ENCODE measurements around the gene PAPOLG. TPM values are rescaled to one million over a fixed set of nuclear protein-coding genes. Genes with fewer than 3 reads are reported as not detected.

Gene PAPOLG
- total and polyA plus RNA-seq, 4 donors, result 4.0 to 20.0 (median 8.5) TPM

DNA sequence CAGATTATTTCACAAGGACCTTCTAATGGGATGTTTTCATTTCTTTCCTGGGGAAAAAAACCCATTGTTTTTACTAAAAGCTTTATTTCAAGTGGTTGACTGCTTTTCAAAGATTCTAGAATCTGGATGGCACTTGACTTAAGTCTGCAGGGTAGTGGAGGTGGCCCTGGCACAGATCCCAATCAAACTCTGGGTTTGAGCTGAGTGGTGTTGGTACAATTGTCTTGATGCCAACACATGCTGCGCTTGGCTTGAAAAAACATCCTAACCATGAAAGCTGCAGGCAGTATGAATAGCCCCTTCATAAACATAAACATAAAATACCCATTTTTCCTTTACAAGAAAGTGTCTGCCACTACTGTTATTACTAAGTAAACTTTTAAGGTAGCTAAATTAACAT is 3.6 kb downstream of the PAPOLG start:
- WGBS, 2 donors, result 20 to 23% methylated on average over 1 of the region's 1 CpG
- Histone ChIP-seq H3K36me3 (ENCODE audit: control insufficient read depth in 1 of 2, insufficient read depth in 2 of 2, low read length in 1 of 2) (peaks cover 0 to 3% of the 10 kb centered on the region in 2 donors), H3K4me3 (ENCODE audit: low read length in 2 of 2) (no peak overlapping the region), H3K27me3 (ENCODE audit: control insufficient read depth in 1 of 2, insufficient read depth in 2 of 2, low read length in 1 of 2) (no peaks in the 10 kb centered on the region), H3K4me1 (ENCODE audit: control insufficient read depth in 1 of 2, insufficient read depth in 2 of 2, low read length in 2 of 2) (no peaks in the 10 kb centered on the region), H3K9me3 (ENCODE audit: control insufficient read depth, low read length) (no peaks in the 10 kb centered on the region), H3K27ac (ENCODE audit: low read depth in 1 of 2, low read length in 2 of 2) (no peak overlapping the region)
- ATAC-seq (ENCODE audit: low FRiP score), result no peak
- intact Hi-C loops (cut with DNase I), result no loop called here
- DNase-seq, result no peak

DNA sequence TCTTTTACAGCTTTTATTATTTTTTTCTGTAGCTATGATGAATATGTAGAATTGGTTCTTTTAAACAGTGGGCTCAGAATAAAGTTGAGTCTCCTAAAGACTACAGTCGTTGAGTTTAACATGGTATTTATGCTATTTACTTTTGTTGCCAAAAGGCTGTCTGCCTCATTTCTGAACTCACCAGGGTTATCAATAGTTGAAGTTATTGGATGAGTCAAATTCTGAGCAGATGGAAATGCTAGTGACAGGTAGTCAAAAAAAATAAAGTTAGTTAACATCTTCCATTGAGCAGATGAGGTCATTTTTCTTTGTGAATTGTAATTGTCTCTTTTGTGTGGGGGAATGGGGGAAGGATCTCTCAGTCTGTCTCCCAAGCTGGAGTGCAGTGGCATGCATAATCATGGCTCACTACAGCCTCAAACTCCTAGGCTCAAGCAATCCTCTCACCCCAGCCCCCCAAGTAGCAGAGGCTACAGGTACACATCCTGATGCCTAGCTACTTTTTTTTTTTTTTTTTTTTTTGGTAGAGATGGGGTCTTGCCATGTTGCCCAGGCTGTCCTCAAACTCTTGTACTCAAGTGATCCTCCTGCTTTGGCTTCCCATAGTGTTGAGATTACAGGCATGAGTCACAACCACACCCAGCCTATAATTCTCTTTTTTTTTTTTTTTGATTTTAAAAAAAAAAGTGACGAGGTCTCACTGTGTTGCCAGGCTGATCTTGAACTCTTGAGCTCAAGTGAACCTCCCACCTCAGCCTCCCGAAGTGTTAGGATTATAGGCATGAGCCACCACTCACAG is 8.9 kb downstream of the PAPOLG start:
- intact Hi-C loops (cut with DNase I), result no loop called here

DNA sequence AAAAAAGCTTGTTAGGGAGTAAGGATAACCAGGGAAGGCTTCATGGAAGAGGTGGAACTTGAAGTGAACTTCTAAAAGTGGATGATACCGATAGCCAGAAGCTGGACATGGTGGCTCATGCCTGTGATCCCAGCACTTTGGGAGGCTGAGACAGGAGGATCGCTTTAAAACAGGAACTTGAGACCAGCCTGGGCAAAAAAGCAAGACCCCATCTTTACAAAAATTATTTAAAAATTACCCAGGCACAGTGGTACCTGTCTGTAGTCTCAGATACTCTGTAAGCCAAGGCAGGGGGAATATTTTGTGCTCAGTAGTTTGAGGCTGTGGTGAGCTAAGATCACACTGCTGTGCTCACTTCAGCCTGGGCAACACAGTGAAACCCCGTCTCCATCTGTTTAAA is 10.2 kb downstream of the PAPOLG start:
- intact Hi-C loops (cut with DNase I), result no loop called here
- no peak for DNase-seq

More for the DNA sequence above, 8.9 kb downstream of the PAPOLG start:
- no peak for DNase-seq
- WGBS, 2 donors, result 66% methylated on average over 3 of the region's 3 CpGs
- no peak overlapping the region for H3K27ac ChIP-seq (ENCODE audit: low read depth in 1 of 2, low read length in 2 of 2)
- H3K4me1 ChIP-seq (ENCODE audit: control insufficient read depth in 1 of 2, insufficient read depth in 2 of 2, low read length in 2 of 2), result peaks cover 0 to 3% of the 10 kb centered on the region in 2 donors
- ATAC-seq (ENCODE audit: low FRiP score), result no peak
- no peak overlapping the region for H3K4me3 ChIP-seq (ENCODE audit: low read length in 2 of 2)
- peaks cover 3 to 4% of the 10 kb centered on the region in 2 donors for H3K36me3 ChIP-seq (ENCODE audit: control insufficient read depth in 1 of 2, insufficient read depth in 2 of 2, low read length in 1 of 2)
- H3K27me3 ChIP-seq (ENCODE audit: control insufficient read depth in 1 of 2, insufficient read depth in 2 of 2, low read length in 1 of 2), result no peaks in the 10 kb centered on the region
- no peaks in the 10 kb centered on the region for H3K9me3 ChIP-seq (ENCODE audit: control insufficient read depth, low read length)

DNA sequence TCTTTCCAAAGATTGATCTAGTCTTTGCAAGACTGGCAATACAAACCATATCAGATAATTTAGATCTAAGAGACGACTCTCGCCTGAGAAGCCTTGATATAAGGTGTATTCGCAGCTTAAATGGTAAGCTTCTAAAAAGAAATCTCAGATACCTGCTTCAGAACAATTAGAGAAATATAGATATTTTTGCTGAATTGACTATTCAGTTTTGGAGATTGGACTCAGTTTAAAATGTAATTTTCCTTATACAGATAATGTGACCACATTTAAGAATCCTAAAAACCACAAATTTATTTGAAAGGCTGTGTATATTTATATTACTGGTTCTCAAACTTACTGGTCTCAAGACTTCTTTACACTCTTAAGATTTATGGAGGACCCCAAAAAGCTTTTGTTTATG is 15.4 kb downstream of the PAPOLG start:
- intact Hi-C loops (cut with DNase I), result loop anchor here in 1 of 2 donors (10.0 kb wide), 1 partner anchor 233 kb away; no protein-coding TSS in a partner anchor
- H3K36me3 ChIP-seq (ENCODE audit: control insufficient read depth in 1 of 2, insufficient read depth in 2 of 2, low read length in 1 of 2), result peaks cover 0 to 2% of the 10 kb centered on the region in 2 donors
- ATAC-seq (ENCODE audit: low FRiP score) (no peak), DNase-seq (no peak)
- H3K9me3 ChIP-seq (ENCODE audit: control insufficient read depth, low read length), result no peaks in the 10 kb centered on the region
- H3K27me3 ChIP-seq (ENCODE audit: control insufficient read depth in 1 of 2, insufficient read depth in 2 of 2, low read length in 1 of 2), result no peaks in the 10 kb centered on the region
- no peak overlapping the region for H3K27ac ChIP-seq (ENCODE audit: low read depth in 1 of 2, low read length in 2 of 2)
- H3K4me3 ChIP-seq (ENCODE audit: low read length in 2 of 2), result no peak overlapping the region
- WGBS, 2 donors, result 96 to 100% methylated on average over 3 of the region's 3 CpGs
- H3K4me1 ChIP-seq (ENCODE audit: control insufficient read depth in 1 of 2, insufficient read depth in 2 of 2, low read length in 2 of 2), result peaks cover 0 to 1% of the 10 kb centered on the region in 2 donors

More for the DNA sequence above, 10.2 kb downstream of the PAPOLG start:
- H3K4me3 ChIP-seq (ENCODE audit: low read length in 2 of 2), result no peak overlapping the region
- no peaks in the 10 kb centered on the region for H3K9me3 ChIP-seq (ENCODE audit: control insufficient read depth, low read length)
- peaks cover 0 to 3% of the 10 kb centered on the region in 2 donors for H3K4me1 ChIP-seq (ENCODE audit: control insufficient read depth in 1 of 2, insufficient read depth in 2 of 2, low read length in 2 of 2)
- no peak overlapping the region for H3K27ac ChIP-seq (ENCODE audit: low read depth in 1 of 2, low read length in 2 of 2)
- H3K36me3 ChIP-seq (ENCODE audit: control insufficient read depth in 1 of 2, insufficient read depth in 2 of 2, low read length in 1 of 2), result peaks cover 3 to 4% of the 10 kb centered on the region in 2 donors
- 96 to 97% methylated on average over 3 of the region's 3 CpGs for WGBS, 2 donors
- no peaks in the 10 kb centered on the region for H3K27me3 ChIP-seq (ENCODE audit: control insufficient read depth in 1 of 2, insufficient read depth in 2 of 2, low read length in 1 of 2)
- ATAC-seq (ENCODE audit: low FRiP score), result no peak

DNA sequence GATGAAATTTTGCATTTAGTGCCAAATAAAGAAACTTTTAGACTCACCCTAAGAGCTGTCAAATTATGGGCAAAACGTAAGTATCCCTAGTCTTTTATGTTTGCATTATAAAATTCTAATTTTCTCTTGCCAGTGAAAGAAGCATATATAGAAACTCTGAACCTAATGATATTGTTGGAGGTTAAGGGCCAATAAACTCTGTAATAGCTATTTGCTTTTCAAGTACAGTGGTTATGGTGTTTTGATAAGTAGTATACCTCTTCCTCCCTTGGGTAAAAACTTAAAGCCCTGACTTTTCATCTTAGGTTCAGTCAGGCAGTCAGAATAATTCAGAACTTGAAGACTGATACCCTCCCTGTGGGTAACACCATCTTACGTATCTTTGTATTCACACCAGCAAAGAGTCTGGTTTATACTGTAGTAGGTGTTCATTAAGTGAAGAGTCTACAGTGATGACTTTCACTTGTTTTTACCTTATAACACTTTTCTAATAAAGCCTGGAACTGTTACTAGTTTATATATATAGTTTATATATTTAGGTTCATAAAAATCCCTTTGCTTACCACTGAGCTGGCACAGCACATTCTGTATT is 19.1 kb downstream of the PAPOLG start:
- ATAC-seq (ENCODE audit: low FRiP score) (no peak), DNase-seq (no peak)
- 70 to 81% methylated on average over 2 of the region's 2 CpGs for WGBS, 2 donors
- H3K27ac ChIP-seq (ENCODE audit: low read depth in 1 of 2, low read length in 2 of 2), result no peak overlapping the region
- no peak overlapping the region for H3K4me3 ChIP-seq (ENCODE audit: low read length in 2 of 2)
- H3K9me3 ChIP-seq (ENCODE audit: control insufficient read depth, low read length), result no peaks in the 10 kb centered on the region
- no peaks in the 10 kb centered on the region for H3K4me1 ChIP-seq (ENCODE audit: control insufficient read depth in 1 of 2, insufficient read depth in 2 of 2, low read length in 2 of 2)
- intact Hi-C loops (cut with DNase I), result loop anchor here in 1 of 2 donors (10.0 kb wide), 1 partner anchor 230 kb away; no protein-coding TSS in a partner anchor
- no peaks in the 10 kb centered on the region for H3K27me3 ChIP-seq (ENCODE audit: control insufficient read depth in 1 of 2, insufficient read depth in 2 of 2, low read length in 1 of 2)
- peaks cover 0 to 3% of the 10 kb centered on the region in 2 donors for H3K36me3 ChIP-seq (ENCODE audit: control insufficient read depth in 1 of 2, insufficient read depth in 2 of 2, low read length in 1 of 2)

DNA sequence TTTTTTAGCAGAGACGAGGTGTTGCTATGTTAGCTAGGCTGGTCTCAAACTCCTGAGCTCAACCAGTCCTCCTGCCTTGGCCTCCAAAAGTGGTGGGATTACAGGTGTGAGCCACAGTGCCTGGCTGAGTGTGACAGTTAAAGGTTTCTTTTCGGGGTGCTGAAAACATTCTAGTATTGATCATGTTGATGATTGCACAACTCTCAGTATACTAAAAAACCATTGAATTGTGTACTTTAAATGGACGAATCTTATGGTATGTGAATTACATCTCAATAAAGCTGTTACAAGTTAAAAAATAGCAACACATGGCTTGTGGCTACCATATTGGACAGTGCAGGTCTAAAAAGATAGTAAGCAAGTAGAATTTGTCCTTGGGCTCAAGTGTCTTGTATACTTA is 22.3 kb downstream of the PAPOLG start:
- ATAC-seq (ENCODE audit: low FRiP score) (no peak), DNase-seq (no peak)
- 95 to 97% methylated on average over 3 of the region's 3 CpGs for WGBS, 2 donors
- Histone ChIP-seq H3K27me3 (ENCODE audit: control insufficient read depth in 1 of 2, insufficient read depth in 2 of 2, low read length in 1 of 2) (no peaks in the 10 kb centered on the region), H3K4me1 (ENCODE audit: control insufficient read depth in 1 of 2, insufficient read depth in 2 of 2, low read length in 2 of 2) (no peaks in the 10 kb centered on the region), H3K4me3 (ENCODE audit: low read length in 2 of 2) (no peak overlapping the region), H3K36me3 (ENCODE audit: control insufficient read depth in 1 of 2, insufficient read depth in 2 of 2, low read length in 1 of 2) (peaks cover 0 to 2% of the 10 kb centered on the region in 2 donors), H3K9me3 (ENCODE audit: control insufficient read depth, low read length) (no peaks in the 10 kb centered on the region), H3K27ac (ENCODE audit: low read depth in 1 of 2, low read length in 2 of 2) (no peak overlapping the region)
- intact Hi-C loops (cut with DNase I), result loop anchor here in 1 of 2 donors (10.0 kb wide), 1 partner anchor 226 kb away; no protein-coding TSS in a partner anchor

DNA sequence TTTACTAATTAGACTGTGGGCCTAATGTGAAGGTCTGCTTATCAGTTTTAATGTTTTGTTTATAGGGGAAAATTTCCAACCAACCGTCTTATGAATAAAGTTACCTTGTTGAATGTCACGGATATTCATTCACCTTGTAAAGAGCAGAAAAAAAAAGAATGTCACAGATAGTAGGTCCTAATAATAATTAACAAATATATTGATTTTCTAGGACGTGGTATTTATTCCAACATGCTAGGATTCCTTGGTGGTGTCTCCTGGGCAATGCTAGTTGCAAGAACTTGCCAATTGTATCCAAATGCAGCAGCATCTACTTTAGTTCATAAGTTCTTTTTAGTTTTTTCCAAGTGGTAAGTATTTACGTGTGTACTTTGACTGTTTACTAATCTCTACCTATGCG is 23.4 kb downstream of the PAPOLG start:
- Histone ChIP-seq H3K4me1 (ENCODE audit: control insufficient read depth in 1 of 2, insufficient read depth in 2 of 2, low read length in 2 of 2) (no peaks in the 10 kb centered on the region), H3K36me3 (ENCODE audit: control insufficient read depth in 1 of 2, insufficient read depth in 2 of 2, low read length in 1 of 2) (peaks cover 0 to 2% of the 10 kb centered on the region in 2 donors), H3K27ac (ENCODE audit: low read depth in 1 of 2, low read length in 2 of 2) (no peak overlapping the region), H3K9me3 (ENCODE audit: control insufficient read depth, low read length) (no peaks in the 10 kb centered on the region), H3K27me3 (ENCODE audit: control insufficient read depth in 1 of 2, insufficient read depth in 2 of 2, low read length in 1 of 2) (no peaks in the 10 kb centered on the region), H3K4me3 (ENCODE audit: low read length in 2 of 2) (no peak overlapping the region)
- no peak for DNase-seq
- no peak for ATAC-seq (ENCODE audit: low FRiP score)
- intact Hi-C loops (cut with DNase I), result loop anchor here in 1 of 2 donors (10.0 kb wide), 1 partner anchor 225 kb away; no protein-coding TSS in a partner anchor
- 89 to 90% methylated on average over 5 of the region's 5 CpGs for WGBS, 2 donors

DNA sequence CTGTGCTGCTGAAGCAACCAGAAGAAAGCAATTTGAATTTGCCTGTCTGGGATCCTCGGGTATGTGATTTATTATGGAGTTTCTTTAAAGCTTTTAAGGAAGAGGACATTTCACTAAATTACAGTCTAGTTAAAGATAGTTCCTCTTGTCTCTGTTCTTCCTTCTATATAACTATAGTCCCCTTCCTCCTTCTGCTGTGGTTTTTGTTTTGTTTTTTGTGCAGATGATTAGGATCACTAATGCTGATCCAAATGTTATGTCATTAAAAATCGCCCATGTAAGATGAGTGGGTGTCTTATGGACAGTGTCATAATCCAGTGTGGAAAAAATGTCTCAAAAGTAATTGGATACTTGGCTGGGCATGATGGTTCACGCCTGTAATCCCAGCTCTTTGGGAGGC is 24.7 kb downstream of the PAPOLG start:
- H3K4me3 ChIP-seq (ENCODE audit: low read length in 2 of 2), result no peak overlapping the region
- ATAC-seq (ENCODE audit: low FRiP score) (no peak), DNase-seq (no peak)
- no peaks in the 10 kb centered on the region for H3K9me3 ChIP-seq (ENCODE audit: control insufficient read depth, low read length)
- H3K27ac ChIP-seq (ENCODE audit: low read depth in 1 of 2, low read length in 2 of 2), result no peak overlapping the region
- intact Hi-C loops (cut with DNase I), result loop anchor here in 1 of 2 donors (10.0 kb wide), 1 partner anchor 104 kb away; the partner anchor contains the start of gene REL
- no peaks in the 10 kb centered on the region for H3K27me3 ChIP-seq (ENCODE audit: control insufficient read depth in 1 of 2, insufficient read depth in 2 of 2, low read length in 1 of 2)
- no peaks in the 10 kb centered on the region for H3K4me1 ChIP-seq (ENCODE audit: control insufficient read depth in 1 of 2, insufficient read depth in 2 of 2, low read length in 2 of 2)
- peaks cover 0 to 2% of the 10 kb centered on the region in 2 donors for H3K36me3 ChIP-seq (ENCODE audit: control insufficient read depth in 1 of 2, insufficient read depth in 2 of 2, low read length in 1 of 2)
- 80 to 85% methylated on average over 3 of the region's 3 CpGs for WGBS, 2 donors

All from aorta (tissue), 5 donors.